Loucy (cell line): Measurements from ENCODE around the gene DGAT2.

Source experiments
- H2AFZ ChIP-seq: fragments of 200-600 bp; sonication (generic); 2 replicates; pipeline ENCODE4 v1.6.0; 2016; ENCODE audit warnings: antibody characterized with exemption, mild to moderate bottlenecking, low read length, moderate library complexity
- H3F3A ChIP-seq: fragments of 200-600 bp; 2 replicates; pipeline ENCODE4 v1.6.0; 2016; ENCODE audit warnings: antibody characterized with exemption, low read depth, mild to moderate bottlenecking
- H3K27me3 ChIP-seq: fragments of 200-600 bp; sonication (generic); 2 replicates; pipeline ENCODE4 v1.6.1; 2014; ENCODE audit warnings: low read length, mild to moderate bottlenecking; ENCODE audit not compliant: insufficient read depth, poor library complexity, severe bottlenecking
- H3K36me3 ChIP-seq: fragments of 200-600 bp; sonication (generic); 2 replicates; pipeline ENCODE4 v1.6.1; 2016; ENCODE audit warnings: low read length; ENCODE audit not compliant: insufficient read depth
- H3K4me1 ChIP-seq: fragments of 200-600 bp; sonication (generic); 2 replicates; pipeline ENCODE4 v1.5.1; 2014; ENCODE audit warnings: low read length, mild to moderate bottlenecking; ENCODE audit not compliant: insufficient read depth, poor library complexity, severe bottlenecking
- H3K4me2 ChIP-seq: fragments of 200-600 bp; sonication (generic); 2 replicates; pipeline ENCODE4 v1.6.0; 2014; ENCODE audit warnings: antibody characterized with exemption, low read length, low read depth, mild to moderate bottlenecking; ENCODE audit not compliant: poor library complexity, severe bottlenecking
- H3K4me3 ChIP-seq: fragments of 200-600 bp; sonication (generic); 2 replicates; pipeline ENCODE4 v1.5.1; 2014; ENCODE audit warnings: low read length, mild to moderate bottlenecking, mixed read lengths; ENCODE audit not compliant: poor library complexity, severe bottlenecking
- H3K79me2 ChIP-seq: fragments of 200-600 bp; sonication (generic); 2 replicates; pipeline ENCODE4 v1.6.1; 2014; ENCODE audit warnings: low read length; ENCODE audit not compliant: insufficient read depth
- H3K9ac ChIP-seq: fragments of 200-600 bp; sonication (generic); 2 replicates; pipeline ENCODE4 v1.6.0; 2014; ENCODE audit warnings: mild to moderate bottlenecking, low read depth, low read length, moderate library complexity; ENCODE audit not compliant: poor library complexity, severe bottlenecking
- H3K9me2 ChIP-seq: fragments of 200-600 bp; sonication (generic); replicated peaks from 2 replicates; pipeline ENCODE4 v1.6.1; 2016; ENCODE audit warnings: low read depth, low read length, mixed read lengths
- H3K9me3 ChIP-seq: fragments of 200-600 bp; sonication (generic); 2 replicates; pipeline ENCODE4 v1.6.1; 2014; ENCODE audit warnings: mild to moderate bottlenecking, antibody characterized with exemption, low read length, low read depth; ENCODE audit not compliant: insufficient read depth
- H4K20me1 ChIP-seq: fragments of 200-600 bp; sonication (generic); 2 replicates; pipeline ENCODE4 v1.6.0; 2014; ENCODE audit warnings: antibody characterized with exemption, low read length, mild to moderate bottlenecking; ENCODE audit not compliant: insufficient read depth, poor library complexity, severe bottlenecking
- EZH2phosphoT487 ChIP-seq: fragments of 200-600 bp; IDR thresholded peaks from 2 replicates; pipeline ENCODE4 v1.6.1; 2018; ENCODE audit warnings: antibody characterized with exemption, mild to moderate bottlenecking, moderate library complexity, borderline replicate concordance
- TF ChIP-seq, protein P1 (sequence below): fragments of 200-600 bp; sonication (generic); conservative IDR thresholded peaks from 2 replicates; pipeline ENCODE4 v1.5.1; 2014; ENCODE audit warnings: mild to moderate bottlenecking, antibody characterized with exemption, low read length

DGAT2 gene

DNA sequence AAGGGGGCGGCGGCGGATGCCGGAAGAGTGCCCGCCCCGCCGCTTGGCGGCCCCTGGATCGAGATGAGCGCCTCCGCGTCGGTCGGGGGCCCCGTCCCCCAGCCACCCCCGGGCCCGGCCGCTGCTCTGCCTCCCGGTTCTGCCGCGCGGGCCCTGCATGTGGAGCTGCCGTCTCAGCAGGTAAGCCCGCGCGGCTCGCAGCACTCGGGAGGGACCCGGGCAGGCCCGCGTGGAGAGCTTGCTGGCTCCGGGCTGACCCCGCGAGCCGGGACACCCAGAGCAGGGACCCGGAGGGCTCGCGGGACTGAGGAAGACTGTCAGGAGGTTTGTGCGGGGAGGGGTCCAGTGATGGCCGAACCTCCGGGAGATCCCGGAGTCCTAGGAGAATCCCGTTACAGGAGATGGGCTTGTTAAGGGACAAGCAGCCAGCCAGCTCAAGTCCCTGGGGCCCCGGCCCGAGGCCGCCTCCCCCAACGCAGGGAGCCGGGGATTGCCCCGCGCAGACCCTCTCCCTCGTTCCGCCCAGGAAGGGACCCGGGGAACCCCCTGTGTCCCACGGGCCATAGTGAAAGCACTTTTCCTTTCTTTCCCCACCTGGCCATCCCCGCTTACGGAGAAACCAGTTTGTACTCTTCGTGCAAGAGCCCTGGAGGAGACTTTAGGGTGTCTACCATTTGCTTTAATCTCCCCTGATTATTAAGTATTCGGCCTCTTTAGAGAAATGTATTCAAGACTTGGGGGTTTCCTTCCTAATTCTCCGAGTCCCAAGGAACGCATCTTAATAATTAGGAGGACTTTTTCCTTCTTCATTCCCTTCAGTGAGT, 47.0 kb downstream of the DGAT2 start:
- Histone ChIP-seq H3K79me2 (peaks cover 48% of the 10 kb centered on the region), H3K9me2 (no peaks in the 10 kb centered on the region), H3K4me1 (peaks cover 28% of the 10 kb centered on the region), H3K4me2 (peak overlapping the region; percentile 87), H3K9ac (peak overlapping the region; percentile 80), H3F3A (no peaks in the 10 kb centered on the region), H2AFZ (peak overlapping the region; percentile 77), H3K36me3 (no peaks in the 10 kb centered on the region), H3K27me3 (no peaks in the 10 kb centered on the region), H4K20me1 (peaks cover 12% of the 10 kb centered on the region), H3K4me3 (peak overlapping the region; percentile 76), H3K9me3 (no peaks in the 10 kb centered on the region)
- TF ChIP-seq, protein P1, sequence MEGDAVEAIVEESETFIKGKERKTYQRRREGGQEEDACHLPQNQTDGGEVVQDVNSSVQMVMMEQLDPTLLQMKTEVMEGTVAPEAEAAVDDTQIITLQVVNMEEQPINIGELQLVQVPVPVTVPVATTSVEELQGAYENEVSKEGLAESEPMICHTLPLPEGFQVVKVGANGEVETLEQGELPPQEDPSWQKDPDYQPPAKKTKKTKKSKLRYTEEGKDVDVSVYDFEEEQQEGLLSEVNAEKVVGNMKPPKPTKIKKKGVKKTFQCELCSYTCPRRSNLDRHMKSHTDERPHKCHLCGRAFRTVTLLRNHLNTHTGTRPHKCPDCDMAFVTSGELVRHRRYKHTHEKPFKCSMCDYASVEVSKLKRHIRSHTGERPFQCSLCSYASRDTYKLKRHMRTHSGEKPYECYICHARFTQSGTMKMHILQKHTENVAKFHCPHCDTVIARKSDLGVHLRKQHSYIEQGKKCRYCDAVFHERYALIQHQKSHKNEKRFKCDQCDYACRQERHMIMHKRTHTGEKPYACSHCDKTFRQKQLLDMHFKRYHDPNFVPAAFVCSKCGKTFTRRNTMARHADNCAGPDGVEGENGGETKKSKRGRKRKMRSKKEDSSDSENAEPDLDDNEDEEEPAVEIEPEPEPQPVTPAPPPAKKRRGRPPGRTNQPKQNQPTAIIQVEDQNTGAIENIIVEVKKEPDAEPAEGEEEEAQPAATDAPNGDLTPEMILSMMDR: no peak
- no peak for TF ChIP-seq EZH2phosphoT487

DNA sequence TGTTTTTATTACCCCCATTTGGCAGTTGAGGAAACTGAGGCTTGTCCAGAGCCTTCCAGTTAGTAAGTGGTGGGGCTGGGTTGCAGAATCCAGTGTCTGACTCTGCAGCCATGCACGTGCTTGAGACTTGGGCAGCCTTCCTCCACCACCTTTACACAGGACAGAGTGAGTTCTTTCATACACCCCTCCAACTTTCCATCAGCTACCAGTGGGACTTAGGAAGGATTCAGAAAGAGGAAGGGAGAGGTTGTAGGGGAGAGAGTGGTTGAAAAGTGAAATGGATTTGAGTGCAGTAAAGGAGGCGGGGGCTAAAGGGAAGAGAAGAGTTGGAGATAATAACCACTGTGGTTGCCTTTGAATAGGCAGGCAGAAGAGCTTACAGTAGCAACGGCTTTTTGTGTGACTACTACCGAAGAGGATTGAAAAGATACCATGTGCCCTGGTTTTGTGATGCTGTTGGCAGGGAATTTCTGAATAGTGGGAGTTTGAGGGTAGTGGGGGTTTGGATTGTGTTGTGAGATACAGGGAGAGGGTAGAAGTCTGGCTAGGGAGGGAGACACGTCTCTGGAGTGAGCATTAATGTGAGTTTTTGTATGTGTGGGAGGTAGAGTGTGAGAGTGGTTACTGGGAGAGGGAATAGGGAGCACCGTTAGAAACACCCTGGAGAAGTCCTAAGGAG, 48.1 kb downstream of the DGAT2 start:
- peak overlapping the region; percentile 80 for H3K9ac ChIP-seq
- H4K20me1 ChIP-seq: peaks cover 23% of the 10 kb centered on the region
- TF ChIP-seq, protein P1: no peak
- TF ChIP-seq EZH2phosphoT487: no peak
- peaks cover 28% of the 10 kb centered on the region for H3K4me1 ChIP-seq
- H3K27me3 ChIP-seq: no peaks in the 10 kb centered on the region
- H3K79me2 ChIP-seq: peaks cover 59% of the 10 kb centered on the region
- no peaks in the 10 kb centered on the region for H3K9me3 ChIP-seq
- H3F3A ChIP-seq: no peaks in the 10 kb centered on the region
- H3K36me3 ChIP-seq: no peaks in the 10 kb centered on the region
- H3K4me3 ChIP-seq: peak overlapping the region; percentile 76
- H3K9me2 ChIP-seq: no peaks in the 10 kb centered on the region
- peak overlapping the region; percentile 87 for H3K4me2 ChIP-seq
- H2AFZ ChIP-seq: no peak overlapping the region

DNA sequence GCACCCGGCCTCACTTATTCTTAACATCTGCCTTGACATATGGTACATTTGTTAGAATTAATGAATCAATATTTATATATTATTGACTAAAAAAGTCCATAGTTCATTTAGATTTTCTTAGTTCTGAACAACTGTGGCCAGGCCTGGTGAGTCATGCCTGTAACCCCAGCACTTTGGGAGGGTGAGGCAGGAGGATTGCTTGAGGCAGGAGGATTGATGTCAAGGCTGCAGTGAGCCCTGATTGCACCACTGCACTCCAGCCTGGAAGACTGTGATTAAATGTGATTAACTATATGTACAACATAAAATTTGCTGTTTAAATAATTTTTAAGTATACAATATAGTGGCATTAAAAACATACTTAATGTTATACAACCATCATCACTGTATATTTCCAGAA, 52.1 kb downstream of the DGAT2 start:
- no peaks in the 10 kb centered on the region for H3K36me3 ChIP-seq
- H3K79me2 ChIP-seq: peaks cover 88% of the 10 kb centered on the region
- H3K9me2 ChIP-seq: no peaks in the 10 kb centered on the region
- TF ChIP-seq, protein P1: no peak
- no peak for TF ChIP-seq EZH2phosphoT487
- H3F3A ChIP-seq: no peaks in the 10 kb centered on the region
- no peaks in the 10 kb centered on the region for H3K27me3 ChIP-seq
- H3K4me1 ChIP-seq: peaks cover 33% of the 10 kb centered on the region
- peak overlapping the region; percentile 10 for H3K4me2 ChIP-seq
- H3K4me3 ChIP-seq: no peak overlapping the region
- H3K9ac ChIP-seq: no peak overlapping the region
- H2AFZ ChIP-seq: no peak overlapping the region
- peaks cover 28% of the 10 kb centered on the region for H4K20me1 ChIP-seq
- no peaks in the 10 kb centered on the region for H3K9me3 ChIP-seq
